GM18526 (cell line): Measurements from ENCODE around the gene ZNF485.

ENCODE experiments used
- POLR2A ChIP-seq: IDR thresholded peaks from 3 replicates; pipeline ENCODE4 v1.6.1; 2011; ENCODE audit not compliant: insufficient read length; ENCODE audit errors: extremely low read depth

Gene ZNF485

DNA sequence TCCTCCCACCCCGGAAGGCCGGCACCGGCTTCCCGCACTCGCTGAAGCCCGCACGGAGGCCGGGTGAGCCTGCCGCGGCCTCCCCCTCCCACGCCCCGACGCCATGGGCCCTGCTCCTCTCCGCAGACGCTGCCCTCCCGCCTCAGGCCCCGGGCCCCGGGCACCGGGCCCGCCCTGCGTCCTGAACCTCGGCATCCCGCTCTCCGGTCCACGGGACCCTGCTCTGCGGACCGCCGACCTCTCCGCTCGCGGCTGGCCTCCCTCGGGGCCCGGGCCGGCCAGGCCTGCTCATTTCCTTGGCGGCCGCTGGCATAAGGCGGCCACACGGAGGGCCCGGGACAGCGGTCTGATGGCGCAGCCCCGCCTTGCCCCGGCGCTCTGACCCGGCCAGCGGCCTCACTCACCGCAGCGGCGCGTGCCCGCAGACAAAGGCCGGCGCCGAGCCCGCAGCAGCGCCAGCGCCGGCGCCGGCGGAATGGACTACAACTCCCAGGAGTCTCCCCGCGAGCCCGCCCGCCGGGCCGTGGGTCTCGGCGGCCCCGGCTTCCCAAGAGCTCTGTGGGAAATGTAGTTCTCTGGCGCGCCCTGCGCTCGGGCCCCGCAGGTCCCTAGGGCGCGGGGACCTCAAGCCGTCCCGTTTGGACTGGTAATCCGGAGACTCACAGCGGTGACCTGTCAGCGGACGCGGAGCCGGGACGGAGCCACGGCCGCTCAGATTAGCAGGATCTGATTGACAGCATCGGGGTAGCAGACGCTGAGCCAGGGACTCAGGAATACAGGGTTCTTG, 42.4 kb downstream of the ZNF485 start, which contains the start of gene ZNF32:
ZNF32 (minus strand) TSS at position 484 of the 787 bp plus-strand sequence. CDS start 2,748 bp downstream, outside the sequence.
- TF ChIP-seq POLR2A, result no peak

DNA sequence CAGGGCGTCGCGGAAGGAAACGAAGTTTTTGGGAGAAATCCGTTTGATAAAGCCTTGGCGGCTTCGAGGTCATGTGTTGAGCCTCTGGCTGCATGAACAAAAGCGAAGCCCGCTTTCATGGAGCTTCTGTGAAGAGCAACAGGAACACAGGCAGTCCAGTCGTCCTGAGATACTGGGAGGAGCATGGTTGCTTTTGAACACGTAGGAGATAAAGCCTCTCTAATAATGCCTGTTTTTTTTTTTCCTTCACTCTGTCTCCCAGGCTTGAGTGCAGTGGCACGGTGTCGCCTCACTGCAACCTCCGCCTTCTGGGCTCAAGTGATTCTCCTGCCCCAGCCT, 42.9 kb downstream of the ZNF485 start:
- TF ChIP-seq POLR2A, result no peak

DNA sequence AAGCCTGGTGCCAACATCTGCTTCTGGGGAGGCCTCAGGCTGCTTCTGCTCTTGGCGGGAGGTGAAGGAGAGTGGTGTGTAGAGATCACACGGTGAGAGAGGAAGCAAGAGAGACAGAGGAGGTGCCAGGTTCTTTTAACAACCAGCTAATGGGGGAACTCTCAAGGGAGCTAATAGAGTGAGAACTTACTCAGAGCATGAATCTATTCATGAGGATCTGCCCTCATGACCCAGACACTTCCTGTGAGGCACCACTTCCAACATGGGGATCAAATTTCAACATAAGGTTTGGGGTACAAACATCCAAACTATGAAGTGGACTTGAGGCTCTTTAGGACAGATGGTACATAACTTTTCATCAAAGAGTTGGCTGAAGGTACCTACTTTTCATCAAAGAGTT, 47.5 kb downstream of the ZNF485 start:
- TF ChIP-seq POLR2A, result no peak

DNA sequence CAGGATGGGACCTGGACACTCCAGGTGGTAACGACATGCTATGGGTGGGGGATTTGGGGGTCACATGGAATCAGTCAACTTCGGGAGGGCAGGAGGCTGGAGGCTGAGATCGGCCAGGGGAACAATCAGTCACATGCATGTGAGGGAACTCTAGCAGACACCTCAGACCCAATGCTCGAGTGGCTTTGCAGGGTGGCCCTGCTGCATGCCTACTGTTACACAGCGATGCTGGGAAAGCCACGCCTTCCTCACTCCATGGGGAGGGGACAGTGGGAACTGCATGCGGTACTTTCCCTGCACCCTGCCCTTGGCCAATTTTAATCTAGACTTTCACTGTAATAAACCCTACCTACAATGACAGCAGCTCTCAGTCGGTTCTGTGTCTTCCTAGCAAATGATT, 49.1 kb downstream of the ZNF485 start:
- TF ChIP-seq POLR2A, result no peak

DNA sequence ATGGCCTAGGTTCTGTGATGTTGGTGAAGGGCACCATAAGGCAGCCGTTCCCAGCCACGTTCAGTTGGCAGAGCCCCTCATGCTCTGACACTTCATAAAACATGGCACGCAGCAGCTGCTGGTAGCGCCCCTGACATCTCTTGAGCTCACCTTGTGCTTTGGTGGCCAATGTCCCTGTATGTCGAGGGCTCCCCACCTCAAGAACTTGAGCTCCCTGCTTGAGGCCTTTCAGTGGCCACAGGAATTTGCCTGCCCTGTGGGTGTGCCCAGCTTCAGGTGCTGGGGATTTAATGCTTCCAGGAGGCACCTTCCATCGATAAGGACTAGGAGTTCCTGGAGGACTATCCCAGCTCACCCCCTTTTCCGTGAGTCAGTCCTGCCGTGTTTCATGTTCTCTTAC, 52.0 kb downstream of the ZNF485 start:
- TF ChIP-seq POLR2A, result no peak

DNA sequence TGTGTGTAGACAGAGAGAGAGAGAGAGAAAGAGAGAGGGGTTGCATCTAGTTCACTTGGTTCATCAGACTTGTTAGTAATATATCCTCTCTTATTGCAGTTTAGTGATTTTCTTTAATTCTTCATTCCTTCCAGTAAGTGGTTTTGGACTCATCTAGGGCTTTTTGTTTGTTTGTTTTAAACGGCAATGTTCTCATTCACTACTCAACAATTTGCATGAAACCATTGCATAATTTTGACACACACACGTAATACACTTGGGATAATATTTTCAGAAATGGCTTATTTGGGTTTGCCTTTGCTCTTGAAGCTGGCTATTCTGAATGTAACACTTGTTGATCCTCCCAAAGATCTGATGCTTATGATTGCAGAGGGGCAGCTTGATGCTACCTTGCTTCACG, 58.8 kb downstream of the ZNF485 start:
- TF ChIP-seq POLR2A, result no peak

DNA sequence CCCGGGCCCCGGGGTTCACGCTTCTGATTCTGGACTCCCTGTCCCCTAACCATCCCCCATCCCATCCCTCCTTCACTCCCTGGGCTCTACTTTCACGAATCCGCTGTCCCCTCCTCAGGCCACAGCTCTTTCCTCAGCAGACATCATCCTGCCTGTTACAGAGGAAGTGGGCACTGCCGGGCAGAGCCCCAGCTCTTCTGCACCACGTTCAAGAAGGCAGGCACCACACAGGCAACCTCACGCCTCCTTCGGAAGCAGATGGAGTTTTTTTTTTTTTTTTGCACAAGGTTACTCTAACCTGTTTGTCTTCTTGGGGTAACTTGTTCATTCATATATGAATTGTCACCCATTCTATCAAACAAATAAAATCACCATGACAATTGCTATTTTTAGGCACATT, 60.3 kb downstream of the ZNF485 start:
- no peak for TF ChIP-seq POLR2A

DNA sequence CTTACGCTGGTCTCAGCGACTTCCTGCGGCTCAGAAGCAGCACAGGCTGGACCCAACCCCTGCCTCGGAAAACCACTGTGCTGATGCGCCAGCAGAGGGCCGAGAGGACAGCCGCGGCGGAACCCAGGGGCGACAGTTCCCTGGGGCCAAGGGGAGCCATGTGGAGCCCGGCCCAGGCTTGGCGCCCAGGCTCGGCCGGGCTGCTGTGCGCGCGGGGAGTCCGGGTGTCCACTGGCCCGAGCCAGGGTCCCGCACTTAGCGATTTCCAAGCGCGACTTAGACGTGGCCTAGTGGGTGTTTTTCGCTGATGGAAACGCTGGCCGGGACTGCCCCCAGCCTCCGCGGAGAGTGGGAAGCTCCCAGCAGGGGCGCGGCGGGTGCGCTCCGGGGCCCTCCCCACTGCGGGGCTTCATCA, 61.1 kb downstream of the ZNF485 start:
- no peak for TF ChIP-seq POLR2A
